NB4 (cell line): ENCODE data around the gene BHLHA9.

ENCODE experiments used
- DNase-seq: peaks from one replicate; pipeline ENCODE4 v3.0.0; 2010; ENCODE audit warnings: low read depth
- H3K4me3 ChIP-seq: one replicate; pipeline ENCODE4 v1.5.1; 2011; ENCODE audit warnings: mild to moderate bottlenecking, low read depth, low read length, moderate library complexity
- CTCF ChIP-seq: IDR thresholded peaks from one replicate; pipeline ENCODE4 v1.5.1; 2012; ENCODE audit warnings: low read depth, low read length
- MAX ChIP-seq: IDR thresholded peaks from 2 replicates; pipeline ENCODE4 v1.6.1; 2011; ENCODE audit warnings: low read depth, low read length
- MYC ChIP-seq: IDR thresholded peaks from 2 replicates; pipeline ENCODE4 v1.6.1; 2011; ENCODE audit warnings: low read depth, low read length
- POLR2A ChIP-seq: IDR thresholded peaks from 2 replicates; pipeline ENCODE4 v1.6.1; 2011; ENCODE audit warnings: mild to moderate bottlenecking; ENCODE audit not compliant: insufficient read length; ENCODE audit errors: extremely low read depth

Gene BHLHA9

GRCh38 chr17:1286379-1287106, 16.3 kb downstream of the BHLHA9 start:
- no peak overlapping the region for H3K4me3 ChIP-seq
- no peak for TF ChIP-seq MYC
- no peak for TF ChIP-seq MAX
- TF ChIP-seq POLR2A = no peak
- no peak for TF ChIP-seq CTCF
- DNase-seq = no peak

GRCh38 chr17:1289695-1290094, 19.5 kb downstream of the BHLHA9 start:
- TF ChIP-seq POLR2A = no peak
- TF ChIP-seq MYC = no peak
- TF ChIP-seq CTCF = no peak
- TF ChIP-seq MAX = no peak
- DNase-seq = no peak
- H3K4me3 ChIP-seq = no peak overlapping the region

GRCh38 chr17:1290676-1291075, 20.4 kb downstream of the BHLHA9 start:
- TF ChIP-seq MYC (no peak), POLR2A (no peak), MAX (no peak), CTCF (no peak)
- no peak for DNase-seq
- H3K4me3 ChIP-seq = no peak overlapping the region

- TF ChIP-seq POLR2A = no peak
- TF ChIP-seq CTCF = no peak
- no peak for TF ChIP-seq MYC
- TF ChIP-seq MAX = 0 out of 2 replicates have a peak, but pooled peaks have one; percentile 18
- no peak overlapping the region for H3K4me3 ChIP-seq
- peak; percentile 34 for DNase-seq
These were observed 24.0 kb downstream of the BHLHA9 start for GRCh38 chr17:1294157-1294717.

GRCh38 chr17:1298606-1299005, 28.4 kb downstream of the BHLHA9 start:
- DNase-seq = no peak
- TF ChIP-seq POLR2A = no peak
- TF ChIP-seq MYC = no peak
- no peak for TF ChIP-seq CTCF
- no peak for TF ChIP-seq MAX
- H3K4me3 ChIP-seq = no peak overlapping the region
